ENCODE results near the gene PARN. TPM values are rescaled to one million over a fixed set of nuclear protein-coding genes. Genes with fewer than 3 reads are reported as not detected.

The PARN gene
- total RNA-seq, 1 experiment from 2014 or later: 57.8 TPM

GRCh38 chr16:14427371-14427948 is 202.6 kb downstream of the PARN start:
- DNase-seq (ENCODE audit: low read depth, low spot score): no peak
- Histone ChIP-seq H3K9me3 (ENCODE audit: control insufficient read depth, insufficient read depth, low read depth, low read length) (no peaks in the 10 kb centered on the region), H3K27ac (ENCODE audit: low read length) (no peak overlapping the region), H3K36me3 (ENCODE audit: control insufficient read depth, insufficient read depth, low read length) (no peaks in the 10 kb centered on the region), H3K4me3 (ENCODE audit: low read depth in 2 of 2, low read length in 2 of 2) (no peak overlapping the region), H3K27me3 (ENCODE audit: control insufficient read depth, insufficient read depth, low read length) (no peaks in the 10 kb centered on the region), H3K4me1 (ENCODE audit: control insufficient read depth, insufficient read depth, low read length) (0 out of 2 replicates have a peak, but pooled peaks cover 3% of the 10 kb centered on the region)
- TF ChIP-seq, protein P1, sequence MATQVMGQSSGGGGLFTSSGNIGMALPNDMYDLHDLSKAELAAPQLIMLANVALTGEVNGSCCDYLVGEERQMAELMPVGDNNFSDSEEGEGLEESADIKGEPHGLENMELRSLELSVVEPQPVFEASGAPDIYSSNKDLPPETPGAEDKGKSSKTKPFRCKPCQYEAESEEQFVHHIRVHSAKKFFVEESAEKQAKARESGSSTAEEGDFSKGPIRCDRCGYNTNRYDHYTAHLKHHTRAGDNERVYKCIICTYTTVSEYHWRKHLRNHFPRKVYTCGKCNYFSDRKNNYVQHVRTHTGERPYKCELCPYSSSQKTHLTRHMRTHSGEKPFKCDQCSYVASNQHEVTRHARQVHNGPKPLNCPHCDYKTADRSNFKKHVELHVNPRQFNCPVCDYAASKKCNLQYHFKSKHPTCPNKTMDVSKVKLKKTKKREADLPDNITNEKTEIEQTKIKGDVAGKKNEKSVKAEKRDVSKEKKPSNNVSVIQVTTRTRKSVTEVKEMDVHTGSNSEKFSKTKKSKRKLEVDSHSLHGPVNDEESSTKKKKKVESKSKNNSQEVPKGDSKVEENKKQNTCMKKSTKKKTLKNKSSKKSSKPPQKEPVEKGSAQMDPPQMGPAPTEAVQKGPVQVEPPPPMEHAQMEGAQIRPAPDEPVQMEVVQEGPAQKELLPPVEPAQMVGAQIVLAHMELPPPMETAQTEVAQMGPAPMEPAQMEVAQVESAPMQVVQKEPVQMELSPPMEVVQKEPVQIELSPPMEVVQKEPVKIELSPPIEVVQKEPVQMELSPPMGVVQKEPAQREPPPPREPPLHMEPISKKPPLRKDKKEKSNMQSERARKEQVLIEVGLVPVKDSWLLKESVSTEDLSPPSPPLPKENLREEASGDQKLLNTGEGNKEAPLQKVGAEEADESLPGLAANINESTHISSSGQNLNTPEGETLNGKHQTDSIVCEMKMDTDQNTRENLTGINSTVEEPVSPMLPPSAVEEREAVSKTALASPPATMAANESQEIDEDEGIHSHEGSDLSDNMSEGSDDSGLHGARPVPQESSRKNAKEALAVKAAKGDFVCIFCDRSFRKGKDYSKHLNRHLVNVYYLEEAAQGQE (IDR thresholded peaks at IDR 0.05; ENCODE audit: insufficient read depth in 1 of 2, low read depth in 2 of 2, low read length in 1 of 2): no peak
- TF ChIP-seq POLR2AphosphoS5 (IDR thresholded peaks at IDR 0.05; ENCODE audit: low read depth, low read length) (no peak), SIN3A (IDR thresholded peaks at IDR 0.05; ENCODE audit: borderline replicate concordance, insufficient read depth, low read depth, low read length) (no peak), TCF7L2 (IDR thresholded peaks at IDR 0.05; ENCODE audit: low read depth, low read length) (no peak)
- TF ChIP-seq, protein P2, sequence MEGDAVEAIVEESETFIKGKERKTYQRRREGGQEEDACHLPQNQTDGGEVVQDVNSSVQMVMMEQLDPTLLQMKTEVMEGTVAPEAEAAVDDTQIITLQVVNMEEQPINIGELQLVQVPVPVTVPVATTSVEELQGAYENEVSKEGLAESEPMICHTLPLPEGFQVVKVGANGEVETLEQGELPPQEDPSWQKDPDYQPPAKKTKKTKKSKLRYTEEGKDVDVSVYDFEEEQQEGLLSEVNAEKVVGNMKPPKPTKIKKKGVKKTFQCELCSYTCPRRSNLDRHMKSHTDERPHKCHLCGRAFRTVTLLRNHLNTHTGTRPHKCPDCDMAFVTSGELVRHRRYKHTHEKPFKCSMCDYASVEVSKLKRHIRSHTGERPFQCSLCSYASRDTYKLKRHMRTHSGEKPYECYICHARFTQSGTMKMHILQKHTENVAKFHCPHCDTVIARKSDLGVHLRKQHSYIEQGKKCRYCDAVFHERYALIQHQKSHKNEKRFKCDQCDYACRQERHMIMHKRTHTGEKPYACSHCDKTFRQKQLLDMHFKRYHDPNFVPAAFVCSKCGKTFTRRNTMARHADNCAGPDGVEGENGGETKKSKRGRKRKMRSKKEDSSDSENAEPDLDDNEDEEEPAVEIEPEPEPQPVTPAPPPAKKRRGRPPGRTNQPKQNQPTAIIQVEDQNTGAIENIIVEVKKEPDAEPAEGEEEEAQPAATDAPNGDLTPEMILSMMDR (IDR thresholded peaks at IDR 0.05): no peak
- in situ Hi-C loops (cut with HindIII; ENCODE audit: low pct_unique_long_range_greater_than_20kb, low sequenced_read_pairs) (no loop called here), intact Hi-C loops (cut with micrococcal nuclease; ENCODE audit: unreplicated experiment) (no loop called here)
- BruUV-seq (replicated peaks): no TSS peak
- POLR2A ChIA-PET: no interaction called here
- no peak for ATAC-seq
- CTCF ChIA-PET: no interaction called here

DNA sequence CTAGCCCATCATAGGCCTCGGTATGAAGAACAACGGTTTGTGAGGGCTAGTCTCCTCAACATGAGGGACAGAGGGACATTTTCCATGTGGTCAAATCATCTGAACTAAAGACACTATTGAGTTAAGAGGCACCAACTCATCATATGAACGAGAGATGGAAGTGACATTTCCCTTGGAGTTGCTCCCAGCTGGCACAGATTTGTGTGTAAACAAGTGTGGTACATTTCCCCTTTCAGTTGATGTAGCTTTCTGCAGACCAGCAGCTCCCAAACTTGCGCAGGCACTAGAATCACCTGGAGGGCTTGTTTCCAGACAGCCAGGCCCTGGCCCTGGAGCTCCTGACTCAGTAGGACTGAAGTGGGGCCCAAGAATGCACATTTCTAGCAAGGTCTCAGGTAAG is 205.5 kb downstream of the PARN start:
- Histone ChIP-seq H3K9me3 (ENCODE audit: control insufficient read depth, insufficient read depth, low read depth, low read length) (no peaks in the 10 kb centered on the region), H3K27ac (ENCODE audit: low read length) (no peak overlapping the region), H3K4me3 (ENCODE audit: low read depth in 2 of 2, low read length in 2 of 2) (no peak overlapping the region), H3K4me1 (ENCODE audit: control insufficient read depth, insufficient read depth, low read length) (0 out of 2 replicates have a peak, but pooled peaks cover 3% of the 10 kb centered on the region), H3K27me3 (ENCODE audit: control insufficient read depth, insufficient read depth, low read length) (no peaks in the 10 kb centered on the region), H3K36me3 (ENCODE audit: control insufficient read depth, insufficient read depth, low read length) (no peaks in the 10 kb centered on the region)
- CTCF ChIA-PET: no interaction called here
- POLR2A ChIA-PET: no interaction called here
- no TSS peak for BruUV-seq (replicated peaks)
- no peak for DNase-seq (ENCODE audit: low read depth, low spot score)
- in situ Hi-C loops (cut with HindIII; ENCODE audit: low pct_unique_long_range_greater_than_20kb, low sequenced_read_pairs): no loop called here
- intact Hi-C loops (cut with micrococcal nuclease; ENCODE audit: unreplicated experiment): no loop called here
- ATAC-seq: no peak
- TF ChIP-seq, protein P2 (IDR thresholded peaks at IDR 0.05): no peak
- TF ChIP-seq, protein P1 (IDR thresholded peaks at IDR 0.05; ENCODE audit: insufficient read depth in 1 of 2, low read depth in 2 of 2, low read length in 1 of 2): no peak
- no peak for TF ChIP-seq SIN3A (IDR thresholded peaks at IDR 0.05; ENCODE audit: borderline replicate concordance, insufficient read depth, low read depth, low read length)
- no peak for TF ChIP-seq POLR2AphosphoS5 (IDR thresholded peaks at IDR 0.05; ENCODE audit: low read depth, low read length)
- no peak for TF ChIP-seq TCF7L2 (IDR thresholded peaks at IDR 0.05; ENCODE audit: low read depth, low read length)
